Limb (tissue), 2 donors: ENCODE measurements around the gene FBXL13.

ENCODE experiments used
- DNase-seq, 2 donors: peaks; one replicate each; pipeline ENCODE4 v3.0.0-alpha.2; 2016; ENCODE audit errors: extremely low spot score in 2 of 2

The FBXL13 gene

GRCh38 chr7:102896585-102896984 is 178.0 kb downstream of the FBXL13 start:
- DNase-seq: no peak

- no peak for DNase-seq
These were observed 179.0 kb downstream of the FBXL13 start for GRCh38 chr7:102895602-102896001.

- DNase-seq: no peak
These were observed 181.8 kb downstream of the FBXL13 start for GRCh38 chr7:102892631-102893278.

GRCh38 chr7:102891693-102892261 is 182.8 kb downstream of the FBXL13 start:
- peak in 1 of 2 donors; percentile 67 for DNase-seq

DNA sequence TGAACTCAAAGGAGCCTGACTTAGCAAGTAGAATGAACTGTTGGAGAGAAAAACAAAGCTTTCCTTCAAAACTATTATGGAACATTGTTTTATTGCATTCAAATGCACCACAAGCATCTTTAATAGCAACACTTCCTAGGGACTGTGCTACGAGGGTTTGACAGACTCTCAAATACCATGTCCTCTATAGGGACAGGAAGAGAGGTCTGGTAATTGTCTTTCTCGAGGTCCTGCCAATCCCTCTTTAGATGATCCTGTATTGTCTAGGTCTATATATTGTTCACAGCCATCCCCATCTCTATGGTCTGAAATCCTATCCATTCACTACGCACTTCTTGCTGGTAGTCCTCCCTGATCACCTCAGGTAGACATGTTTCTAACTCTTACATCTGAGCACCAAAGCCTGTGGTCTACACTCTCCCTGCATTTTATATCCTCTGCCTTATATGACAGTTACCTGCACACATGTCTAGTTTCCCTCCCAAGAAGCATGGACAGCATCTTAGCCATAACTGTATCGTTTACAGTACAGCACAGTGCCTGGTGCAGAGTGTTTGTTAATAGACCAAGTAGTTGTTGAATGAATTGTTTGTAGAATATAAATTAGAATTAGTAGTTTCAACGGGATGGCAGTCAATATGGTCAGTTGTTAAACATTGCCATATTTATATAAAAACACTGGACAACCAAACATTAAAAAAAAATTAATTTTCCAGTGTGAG is 183.5 kb downstream of the FBXL13 start:
- DNase-seq: no peak

DNA sequence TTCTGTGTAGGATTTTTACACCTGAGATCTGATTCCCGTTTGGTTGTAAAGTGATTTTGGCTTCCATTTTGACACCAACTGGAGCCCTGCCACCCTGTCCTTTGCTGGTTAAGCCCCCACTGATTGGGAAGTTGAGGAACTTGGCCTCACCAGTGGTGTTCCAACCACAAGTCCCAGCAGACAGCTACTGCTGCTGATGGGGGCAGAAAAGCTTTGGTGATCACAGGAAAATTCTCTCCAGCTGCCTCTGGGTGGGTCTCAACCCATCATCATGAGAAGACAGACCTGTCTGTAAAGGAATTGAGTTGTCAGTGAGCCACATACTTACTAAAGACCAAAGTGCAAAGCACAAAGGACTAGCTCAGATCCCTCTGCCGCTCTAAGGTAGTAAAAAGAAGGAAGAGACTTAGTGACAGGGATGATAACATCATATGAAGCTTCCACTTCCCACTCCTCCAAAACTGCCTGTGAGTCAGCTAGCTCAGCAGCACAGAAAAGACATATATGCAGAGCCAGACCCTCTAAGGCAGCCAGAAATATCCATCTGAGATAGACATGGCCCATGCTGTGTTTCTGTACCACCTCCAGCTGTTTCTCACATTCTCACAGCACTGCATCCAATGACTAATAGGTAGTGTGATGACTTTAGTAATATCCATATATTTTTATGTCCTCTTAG is 184.2 kb downstream of the FBXL13 start:
- DNase-seq: no peak

DNA sequence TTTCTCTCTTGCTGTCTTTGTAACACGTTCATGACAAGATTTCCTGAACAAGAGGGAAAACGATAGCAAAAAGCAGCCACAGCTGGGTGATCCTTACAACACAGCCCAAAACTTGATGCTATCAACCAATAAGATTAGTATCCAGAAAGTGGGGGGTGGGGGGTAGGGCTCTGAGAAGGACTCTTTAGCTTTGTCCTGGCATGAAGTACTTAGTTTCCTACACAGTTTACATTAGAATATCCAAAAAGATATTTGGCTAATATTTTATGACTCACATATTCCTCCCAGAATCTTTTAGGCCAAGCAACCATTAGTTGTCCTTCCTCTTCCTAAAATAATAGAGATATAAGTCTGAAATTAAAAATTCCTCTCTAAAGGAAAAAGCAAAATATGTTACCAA is 184.7 kb downstream of the FBXL13 start:
- no peak for DNase-seq

GRCh38 chr7:102888561-102889233 is 185.9 kb downstream of the FBXL13 start:
- no peak for DNase-seq

GRCh38 chr7:102883098-102883860 is 191.3 kb downstream of the FBXL13 start:
- DNase-seq: no peak

DNA sequence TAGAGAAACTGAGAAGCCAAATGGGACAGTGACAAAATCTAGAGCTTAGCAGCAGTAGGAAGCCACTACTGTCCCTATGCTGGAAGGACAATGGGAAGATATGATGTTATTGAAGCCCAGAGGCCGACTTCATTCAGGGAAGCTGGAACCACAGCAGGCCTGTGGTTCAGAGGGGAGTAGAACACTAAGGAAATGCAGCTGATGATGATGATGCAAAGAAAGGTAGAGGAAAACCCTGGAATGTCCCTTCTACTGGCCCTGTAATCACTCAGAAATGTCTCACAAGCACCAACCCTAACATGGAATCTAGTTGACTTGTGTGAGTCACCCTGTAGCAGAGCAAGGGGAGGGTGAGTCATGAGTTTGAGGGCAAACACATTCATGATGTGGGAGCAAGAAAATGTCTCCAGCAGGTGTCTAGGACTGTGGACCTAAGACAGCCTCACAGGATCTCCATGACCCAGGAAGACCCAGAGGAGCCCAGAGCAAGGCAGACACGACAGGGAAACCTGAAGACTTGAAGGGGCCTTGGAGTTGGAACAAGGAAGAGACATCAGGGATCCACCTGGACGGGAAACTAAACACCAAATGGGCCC is 198.8 kb downstream of the FBXL13 start:
- no peak for DNase-seq

DNA sequence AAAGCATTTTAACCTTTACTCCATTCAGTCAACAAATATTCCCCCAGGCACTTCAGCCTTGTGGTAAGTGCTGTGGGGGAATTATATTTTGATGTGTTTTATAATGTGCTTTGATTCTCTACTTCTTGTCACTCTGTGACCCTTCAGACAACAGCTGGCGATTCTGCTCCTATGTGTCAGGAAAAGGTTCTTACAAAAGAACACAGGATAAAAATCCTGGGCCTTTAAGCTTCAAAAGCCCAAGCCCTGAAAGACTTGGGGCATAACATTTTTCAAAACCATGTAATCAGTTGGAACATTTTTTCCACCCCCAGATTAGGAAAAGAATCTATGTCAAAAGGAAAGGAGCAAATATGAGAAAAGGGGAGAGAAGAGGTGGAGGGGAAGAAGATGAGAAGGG is 199.6 kb downstream of the FBXL13 start:
- DNase-seq: no peak

DNA sequence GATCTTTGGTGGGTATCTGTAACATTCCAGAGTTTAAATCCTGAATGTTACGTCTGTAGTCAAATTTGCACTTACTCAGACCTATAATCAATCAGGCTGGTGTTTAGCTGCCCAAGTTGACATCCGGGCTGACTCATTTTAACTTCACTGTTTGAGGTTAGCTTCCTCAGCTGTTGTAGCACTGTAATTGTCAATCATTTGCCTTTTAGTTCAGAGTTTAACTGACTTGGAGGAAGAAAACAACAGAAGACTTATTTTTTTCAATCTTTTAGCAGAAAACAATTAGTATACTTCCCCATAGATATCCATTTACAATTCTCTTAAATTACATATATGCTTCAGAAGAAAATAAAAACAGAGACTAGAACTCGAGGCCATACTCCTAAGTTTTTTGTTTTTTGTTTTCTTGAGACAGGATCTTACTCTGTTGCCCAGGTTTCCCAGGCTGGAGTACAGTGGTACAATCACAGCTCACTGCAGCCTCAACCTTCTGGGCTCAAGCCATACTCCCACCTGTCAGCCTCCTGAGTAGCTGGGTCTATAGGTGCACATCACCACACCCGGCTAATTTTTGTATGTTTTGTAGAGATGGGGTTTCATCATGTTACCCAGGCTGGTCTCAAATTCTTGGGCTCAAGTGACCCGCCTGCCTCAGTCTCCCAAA is 200.3 kb downstream of the FBXL13 start:
- no peak for DNase-seq

GRCh38 chr7:102873470-102874165 is 201.0 kb downstream of the FBXL13 start:
- DNase-seq: no peak

GRCh38 chr7:102872460-102872859 is 202.1 kb downstream of the FBXL13 start:
- no peak for DNase-seq

- no peak for DNase-seq
These were observed 205.4 kb downstream of the FBXL13 start for GRCh38 chr7:102869195-102869594.

- no peak for DNase-seq
These were observed 207.9 kb downstream of the FBXL13 start for GRCh38 chr7:102866535-102867215.

- no peak for DNase-seq
These were observed 209.6 kb downstream of the FBXL13 start for GRCh38 chr7:102864958-102865357.

- DNase-seq: peak; percentile 75 to 84
These were observed 214.2 kb downstream of the FBXL13 start for GRCh38 chr7:102860351-102860811.

DNA sequence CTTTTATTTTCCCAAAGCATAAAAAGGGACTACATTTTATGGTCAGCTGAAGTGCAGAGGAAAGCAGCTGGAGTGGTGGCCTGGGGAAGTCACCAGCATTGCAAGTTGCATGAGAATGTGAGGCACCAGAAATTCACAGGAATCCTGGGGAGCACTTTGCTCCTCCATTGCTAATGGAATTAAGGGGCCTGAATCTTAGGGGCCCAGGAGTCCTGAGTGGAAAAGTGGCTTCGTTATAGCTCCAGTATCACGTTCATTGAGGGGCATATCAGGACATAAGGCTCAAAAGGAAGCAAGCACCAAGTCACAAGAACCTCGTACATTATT is 214.8 kb downstream of the FBXL13 start:
- DNase-seq: no peak
